Activated CD4-positive, CD25-positive, alpha-beta regulatory T cell treated with anti-CD3 and anti-CD28 coated beads, Interleukin-2, amount 50 U/mL, for 16 hours (primary cell): ENCODE measurements around the gene DNAL1.
"Not testable (repeated sequence)": the region's sequence is repeated elsewhere in the genome, so short reads cannot be mapped to it uniquely, and the experiment has no call there.

Experiments
- DNase-seq: peaks from one replicate; pipeline ENCODE4 v3.0.0-alpha.2; 2020; ENCODE audit warnings: low read depth, low spot score

Gene DNAL1

GRCh38 chr14:73708076-73708475, 63.3 kb downstream of the DNAL1 start:
- not testable (repeated sequence) for DNase-seq

- no peak for DNase-seq
Observed at GRCh38 chr14:73709904-73710469, 65.2 kb downstream of the DNAL1 start.

GRCh38 chr14:73710737-73711136, 66.0 kb downstream of the DNAL1 start:
- DNase-seq: no peak

- no peak for DNase-seq
Observed at GRCh38 chr14:73712071-73712506, 67.3 kb downstream of the DNAL1 start.

- DNase-seq: no peak
Observed at GRCh38 chr14:73712540-73713180, 67.9 kb downstream of the DNAL1 start.

GRCh38 chr14:73713206-73713802, 68.5 kb downstream of the DNAL1 start:
- DNase-seq: no peak

GRCh38 chr14:73713803-73714655, 69.2 kb downstream of the DNAL1 start, which contains the start of gene PNMA1:
PNMA1 (minus strand) TSS chr14:73714384; CDS start chr14:73713639, 745 bp downstream.
- peak; percentile 68 for DNase-seq

- no peak for DNase-seq
Observed at GRCh38 chr14:73714656-73715081, 69.9 kb downstream of the DNAL1 start.

- no peak for DNase-seq
Observed at GRCh38 chr14:73715707-73716106, 70.9 kb downstream of the DNAL1 start.

- DNase-seq: no peak
Observed at GRCh38 chr14:73717266-73717665, 72.5 kb downstream of the DNAL1 start.

GRCh38 chr14:73717711-73718417, 73.1 kb downstream of the DNAL1 start:
- no peak for DNase-seq

- DNase-seq: no peak
Observed at GRCh38 chr14:73718418-73719251, 73.8 kb downstream of the DNAL1 start.

GRCh38 chr14:73719361-73719760, 74.6 kb downstream of the DNAL1 start:
- no peak for DNase-seq

- DNase-seq: no peak
Observed at GRCh38 chr14:73719791-73720190, 75.0 kb downstream of the DNAL1 start.

GRCh38 chr14:73720636-73721035, 75.8 kb downstream of the DNAL1 start:
- DNase-seq: no peak

GRCh38 chr14:73721101-73721821, 76.5 kb downstream of the DNAL1 start:
- no peak for DNase-seq

- DNase-seq: no peak
Observed at GRCh38 chr14:73722581-73722980, 77.8 kb downstream of the DNAL1 start.

- no peak for DNase-seq
Observed at GRCh38 chr14:73723406-73723796, 78.6 kb downstream of the DNAL1 start.

- no peak for DNase-seq
Observed at GRCh38 chr14:73723797-73724661, 79.2 kb downstream of the DNAL1 start.
